Fibroblast of skin of right biceps (primary cell): ENCODE data around the gene AGK.
"Not testable (repeated sequence)": the region's sequence is repeated elsewhere in the genome, so short reads cannot be mapped to it uniquely, and the experiment has no call there.

Experiments
- DNase-seq: peaks from one replicate; pipeline ENCODE4 v3.0.0-alpha.2; 2013

The AGK gene

GRCh38 chr7:141685285-141686023 is 134.2 kb downstream of the AGK start:
- no peak for DNase-seq

- no peak for DNase-seq
Observed at GRCh38 chr7:141686074-141686473, 134.9 kb downstream of the AGK start.

GRCh38 chr7:141686670-141687069 is 135.5 kb downstream of the AGK start:
- DNase-seq: no peak

GRCh38 chr7:141688043-141688442 is 136.8 kb downstream of the AGK start:
- DNase-seq: no peak

GRCh38 chr7:141689072-141689825 is 138.0 kb downstream of the AGK start:
- not testable (repeated sequence) for DNase-seq

GRCh38 chr7:141691540-141691939 is 140.3 kb downstream of the AGK start:
- DNase-seq: no peak

GRCh38 chr7:141691961-141692360 is 140.8 kb downstream of the AGK start:
- no peak for DNase-seq

- DNase-seq: no peak
Observed at GRCh38 chr7:141693082-141693481, 141.9 kb downstream of the AGK start.

GRCh38 chr7:141695803-141696289 is 144.6 kb downstream of the AGK start:
- DNase-seq: no peak

GRCh38 chr7:141696348-141696747 is 145.1 kb downstream of the AGK start:
- no peak for DNase-seq

GRCh38 chr7:141697211-141697871 is 146.1 kb downstream of the AGK start:
- DNase-seq: peak; percentile 65

- no peak for DNase-seq
Observed at GRCh38 chr7:141698247-141699015, 147.2 kb downstream of the AGK start.

- DNase-seq: no peak
Observed at GRCh38 chr7:141699860-141700259, 148.7 kb downstream of the AGK start.

- peak; percentile 14 for DNase-seq
Observed at GRCh38 chr7:141700296-141700847, 149.2 kb downstream of the AGK start.

- no peak for DNase-seq
Observed at GRCh38 chr7:141700848-141701371, 149.7 kb downstream of the AGK start.

GRCh38 chr7:141701489-141702046 is 150.4 kb downstream of the AGK start:
- DNase-seq: peak; percentile 28

GRCh38 chr7:141702047-141702567 is 150.9 kb downstream of the AGK start, which contains the start of gene DENND11:
DENND11 (minus strand) TSS chr7:141702166; CDS start chr7:141702153, 13 bp downstream.
- peak; percentile 34 for DNase-seq

GRCh38 chr7:141702892-141703291 is 151.7 kb downstream of the AGK start:
- no peak for DNase-seq

- DNase-seq: no peak
Observed at GRCh38 chr7:141704112-141704511, 152.9 kb downstream of the AGK start.

GRCh38 chr7:141704741-141705140 is 153.5 kb downstream of the AGK start:
- DNase-seq: peak; percentile 21
